GM11168 (cell line): ENCODE measurements around the gene ACTN2.
"Not testable (repeated sequence)": the region's sequence is repeated elsewhere in the genome, so short reads cannot be mapped to it uniquely, and the experiment has no call there.

Source experiments
- in situ Hi-C: fragments of 300-500 bp; cut with MboI; formaldehyde crosslinking; loops from one replicate; pipeline ENCODE4 v1.12.0; 2022; ENCODE audit warnings: low sequenced_read_pairs; ENCODE audit not compliant: unreplicated experiment

The ACTN2 gene

GRCh38 chr1:236685917-236686814 lies at the start of gene ACTN2:
TSS of gene ACTN2 (plus strand) at chr1:236686499. CDS start at chr1:236686674, 175 bp downstream.
- in situ Hi-C loops = no loop called here

DNA sequence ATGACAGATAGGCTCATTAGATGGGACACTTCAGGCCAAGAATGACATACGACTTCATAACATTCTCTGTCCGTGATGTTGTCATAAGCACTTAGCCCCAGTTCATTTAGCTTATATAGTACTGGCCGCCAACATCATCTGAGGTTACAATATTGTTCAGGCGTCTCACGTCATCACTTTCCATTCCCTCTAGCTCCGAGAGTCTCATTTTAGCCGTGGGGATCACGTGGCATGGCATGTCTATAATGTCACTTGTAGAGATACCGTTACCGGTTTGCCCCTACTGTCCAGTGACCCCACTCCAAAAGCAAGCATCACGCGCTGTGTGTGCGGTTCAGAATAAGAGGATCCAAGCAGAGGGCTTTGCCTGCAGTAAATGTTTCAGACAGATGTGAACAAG lies 47.4 kb upstream of the ACTN2 start:
- in situ Hi-C loops = no loop called here

- in situ Hi-C loops = no loop called here
Measured at GRCh38 chr1:236639686-236640085, 46.6 kb upstream of the ACTN2 start.

DNA sequence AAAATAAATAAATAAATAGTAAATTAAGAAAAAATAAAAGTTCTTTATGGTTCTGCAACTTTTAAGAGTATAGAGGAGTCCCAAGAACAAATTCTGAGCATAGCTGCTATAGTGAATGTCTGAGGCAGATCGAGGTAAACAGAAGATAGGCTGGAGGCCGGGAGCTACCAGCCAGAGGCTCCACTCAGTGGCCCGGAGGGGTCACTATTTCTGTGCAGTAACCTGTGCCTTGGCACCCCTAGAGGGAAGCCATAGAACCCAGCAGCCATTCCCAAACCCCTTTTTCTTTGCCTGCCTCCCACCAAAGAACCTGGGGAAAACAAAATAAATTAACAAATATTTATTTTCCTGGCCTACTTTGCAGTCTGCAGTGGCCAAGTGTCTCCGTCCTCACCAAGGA lies 43.5 kb upstream of the ACTN2 start:
- in situ Hi-C loops = no loop called here

- in situ Hi-C loops = no loop called here
Measured at GRCh38 chr1:236645016-236645680, 41.2 kb upstream of the ACTN2 start.

- in situ Hi-C loops = no loop called here
Measured at GRCh38 chr1:236654511-236654910, 31.8 kb upstream of the ACTN2 start.

- in situ Hi-C loops = no loop called here
Measured at GRCh38 chr1:236654957-236655356, 31.3 kb upstream of the ACTN2 start.

DNA sequence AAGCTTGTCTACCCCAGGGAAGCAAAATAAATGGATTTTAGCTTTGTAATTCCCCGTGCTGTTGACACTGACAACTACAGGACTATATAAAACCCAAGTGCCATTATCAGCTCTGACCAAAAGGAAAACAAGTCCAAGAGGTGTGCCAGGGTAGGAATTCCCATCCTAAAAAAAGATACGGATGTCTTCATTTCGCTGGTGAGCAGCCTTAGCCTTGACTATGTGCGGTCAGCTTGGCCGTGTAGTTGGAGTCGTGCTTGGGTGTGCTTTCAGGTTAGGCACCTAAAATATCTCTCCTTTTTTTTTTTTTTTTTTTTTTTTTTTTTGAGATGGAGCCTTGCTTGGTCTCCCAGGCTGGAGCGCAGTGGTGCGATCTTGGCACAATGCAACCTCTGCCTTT lies 28.9 kb upstream of the ACTN2 start:
- in situ Hi-C loops = no loop called here

DNA sequence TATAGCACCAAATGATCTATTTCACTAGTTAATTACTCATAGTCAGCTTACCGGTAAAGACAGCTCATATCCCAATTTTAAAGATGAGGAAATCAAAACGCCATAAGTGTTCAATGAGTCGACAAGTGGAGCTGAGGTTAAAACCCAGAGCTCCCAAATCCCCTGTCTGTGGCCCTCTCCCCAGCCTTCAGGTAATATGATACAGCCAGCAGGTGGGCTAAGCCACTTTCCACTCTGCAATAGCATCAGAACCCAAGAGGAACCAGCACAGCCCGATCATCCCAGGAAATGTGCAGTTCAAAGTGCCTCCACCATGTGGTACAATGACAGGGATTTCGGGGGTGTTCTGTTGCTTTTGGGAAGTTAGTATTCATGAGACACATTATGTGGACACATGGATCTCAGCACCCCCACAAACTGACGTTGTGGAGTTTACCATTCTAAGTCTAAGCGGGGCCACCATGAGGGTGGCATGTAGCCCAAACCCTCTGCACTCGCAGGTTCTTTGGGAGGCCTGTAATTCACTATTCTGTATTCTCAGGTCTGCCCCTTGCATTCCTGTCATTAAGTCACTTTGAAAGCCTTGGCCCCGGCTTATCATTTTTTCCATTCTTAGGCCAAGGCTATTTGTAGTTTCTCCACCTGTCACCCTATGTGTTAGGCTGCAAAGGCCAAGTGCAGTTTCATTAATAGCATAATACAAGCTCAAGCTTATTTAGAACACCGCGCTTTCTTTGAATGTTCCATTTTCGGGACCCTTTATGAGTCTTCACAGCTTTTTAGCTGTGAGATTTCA lies 26.3 kb upstream of the ACTN2 start:
- in situ Hi-C loops = no loop called here

- in situ Hi-C loops = no loop called here
Measured at GRCh38 chr1:236663934-236664333, 22.4 kb upstream of the ACTN2 start.

DNA sequence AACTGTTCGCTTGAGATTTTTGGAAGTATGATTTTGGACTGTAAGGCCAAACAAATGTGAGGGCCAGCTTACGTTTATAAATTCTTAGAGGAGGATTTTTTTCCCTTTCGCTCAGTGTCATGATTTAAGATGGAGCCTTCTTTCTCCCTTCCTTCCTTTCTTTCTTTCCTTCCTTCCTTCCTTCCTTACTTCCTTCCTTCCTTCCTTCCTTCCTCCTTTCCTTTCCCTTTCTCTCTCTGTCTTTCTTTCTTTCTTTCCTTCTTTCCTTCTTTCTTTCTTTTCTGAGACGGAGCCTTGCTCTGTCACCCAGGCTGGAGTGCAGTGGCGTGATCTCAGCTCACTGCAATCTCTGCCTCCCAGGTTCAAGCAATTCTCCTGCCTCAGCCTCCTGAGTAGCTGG lies 17.4 kb upstream of the ACTN2 start:
- in situ Hi-C loops = not testable (repeated sequence)

DNA sequence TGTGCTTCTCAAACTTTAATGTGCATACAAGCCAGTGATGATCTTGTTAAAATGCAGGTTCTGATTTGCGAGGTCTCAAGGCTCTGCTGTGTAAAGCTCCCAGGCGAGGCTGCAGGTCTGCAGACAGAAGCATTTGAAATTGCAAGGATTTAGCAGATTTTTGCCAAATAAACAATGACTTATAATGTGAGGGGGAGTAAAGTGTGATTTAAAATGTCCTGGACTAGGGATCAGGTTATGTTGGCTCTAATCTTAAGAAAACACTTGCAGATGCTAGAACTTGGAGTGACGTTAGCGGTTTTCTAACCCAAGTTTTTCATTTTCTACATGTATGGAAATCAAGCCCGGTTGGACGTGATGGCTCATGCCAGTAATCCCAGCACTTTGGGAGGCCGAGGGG lies 16.2 kb upstream of the ACTN2 start:
- in situ Hi-C loops = no loop called here

- in situ Hi-C loops = no loop called here
Measured at GRCh38 chr1:236673289-236673919, 12.9 kb upstream of the ACTN2 start.

- in situ Hi-C loops = no loop called here
Measured at GRCh38 chr1:236677641-236678235, 8.6 kb upstream of the ACTN2 start.

- in situ Hi-C loops = no loop called here
Measured at GRCh38 chr1:236681219-236681618, 5.1 kb upstream of the ACTN2 start.

GRCh38 chr1:236685205-236685916 lies 938 bp upstream of the ACTN2 start:
- in situ Hi-C loops = no loop called here

- in situ Hi-C loops = no loop called here
Measured at GRCh38 chr1:236686815-236687160, 489 bp downstream of the ACTN2 start.

DNA sequence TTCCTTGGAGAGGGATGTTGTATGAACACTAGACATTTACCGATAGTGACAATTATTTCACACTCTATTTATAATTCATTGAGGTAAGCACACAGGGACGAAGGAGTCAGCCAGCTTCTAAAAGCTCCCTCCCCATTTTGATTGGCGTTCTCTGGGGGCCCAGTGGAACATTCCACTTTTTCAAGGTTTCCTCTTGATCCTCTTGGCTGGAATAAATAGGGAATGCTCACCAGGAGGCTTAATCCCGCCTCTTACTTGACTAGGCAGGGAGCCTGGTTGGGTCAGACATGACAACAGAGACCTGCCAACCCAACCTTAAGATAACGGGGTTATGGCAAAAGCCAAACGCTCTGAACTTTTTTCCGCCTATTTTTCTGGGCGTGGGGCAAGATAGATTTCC lies 974 bp downstream of the ACTN2 start:
- in situ Hi-C loops = no loop called here

DNA sequence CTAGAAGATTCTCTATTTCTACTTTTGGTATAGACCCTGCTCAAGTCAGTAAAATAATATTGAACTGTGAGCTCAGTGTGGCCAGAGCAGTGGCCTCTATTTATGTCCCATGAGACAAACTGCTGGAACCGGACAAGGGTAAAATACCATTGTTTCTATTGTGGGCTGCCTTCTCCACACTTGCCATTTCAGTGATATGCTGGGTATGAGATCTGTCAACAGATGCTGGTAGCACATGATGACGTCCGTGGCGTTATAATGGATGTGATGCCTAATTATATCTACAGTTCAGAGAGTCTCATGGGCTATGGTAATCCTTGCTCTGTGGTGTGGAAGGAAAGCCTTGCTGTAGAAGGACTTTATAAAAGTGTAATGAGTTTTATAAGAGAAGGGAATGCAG lies 2.4 kb downstream of the ACTN2 start:
- in situ Hi-C loops = no loop called here
